GM19467 (cell line): Measurements from ENCODE around the gene UBR4.

Experiments
- ATAC-seq: cut with Tn5 transposase; IDR thresholded peaks from one replicate; pipeline ENCODE4 v1.9.1; 2021; ENCODE audit warnings: mild to moderate bottlenecking, moderate library complexity; ENCODE audit not compliant: unreplicated experiment

The UBR4 gene

DNA sequence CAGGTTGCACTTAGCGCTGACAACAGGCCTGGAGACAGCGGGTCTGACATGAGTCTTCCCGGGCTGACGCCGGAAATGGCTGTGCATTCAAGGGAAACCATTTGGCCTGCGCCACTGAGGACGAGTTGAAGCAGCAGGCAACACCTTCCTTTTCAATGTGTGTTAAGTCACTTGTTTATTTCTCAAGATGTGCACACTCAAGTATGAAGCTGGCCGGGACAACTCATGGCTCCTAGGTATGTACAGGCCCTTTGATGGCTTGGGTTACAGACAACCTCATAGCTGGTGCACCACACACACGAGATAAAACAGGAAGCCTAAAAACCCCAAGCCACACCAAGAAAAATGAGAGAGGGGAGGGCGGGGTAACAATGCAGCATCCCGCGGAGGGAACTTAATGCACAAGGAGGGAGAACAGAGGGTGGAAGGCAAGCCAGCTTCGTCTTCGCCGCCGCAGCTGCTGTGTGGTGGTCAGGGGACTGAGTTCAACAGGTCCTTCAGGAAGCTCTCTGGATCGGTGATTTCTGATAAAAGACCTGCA, 135.6 kb downstream of the UBR4 start:
- no peak for ATAC-seq

DNA sequence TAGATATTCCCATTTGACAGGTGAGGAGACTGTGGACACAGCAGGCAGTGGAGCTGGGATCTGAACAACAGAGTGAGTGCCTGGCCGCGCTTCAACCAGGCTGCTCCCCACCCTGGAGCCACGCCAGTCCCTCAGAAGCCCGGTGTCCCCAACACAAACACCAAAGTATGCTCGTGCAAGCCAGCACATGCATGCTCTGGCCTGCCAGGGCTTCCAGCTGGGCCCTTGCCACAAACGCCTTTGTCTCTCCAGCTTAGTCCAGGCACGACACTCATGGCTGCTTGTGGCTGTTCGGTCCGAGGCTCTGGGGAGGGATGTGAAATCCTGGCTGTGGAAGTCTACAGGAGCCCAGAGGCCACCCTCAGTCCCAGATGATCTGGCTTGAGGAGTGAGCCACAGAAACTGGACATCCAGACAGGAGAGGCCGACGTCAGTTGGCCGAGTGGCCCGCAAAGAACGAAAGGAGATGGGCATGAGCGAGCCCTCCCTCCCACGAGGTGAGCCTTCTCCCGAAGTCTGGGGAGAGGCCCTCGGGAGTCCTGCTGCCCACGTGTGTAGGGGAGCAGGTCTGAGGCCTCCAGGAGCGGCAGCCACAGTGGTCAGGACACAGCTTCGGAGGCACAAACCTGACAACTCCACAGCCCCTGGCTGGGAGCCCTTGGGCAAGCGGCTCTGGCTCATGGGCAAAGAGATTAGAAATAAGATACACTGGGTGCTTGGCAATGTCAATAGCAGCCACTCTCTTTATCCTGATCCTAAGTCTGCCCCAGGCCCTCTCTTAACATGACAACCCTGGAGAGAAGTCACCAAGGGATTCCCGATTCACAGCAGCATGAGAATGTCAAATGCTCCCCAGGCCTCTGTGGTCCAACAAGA, 136.5 kb downstream of the UBR4 start:
- no peak for ATAC-seq

DNA sequence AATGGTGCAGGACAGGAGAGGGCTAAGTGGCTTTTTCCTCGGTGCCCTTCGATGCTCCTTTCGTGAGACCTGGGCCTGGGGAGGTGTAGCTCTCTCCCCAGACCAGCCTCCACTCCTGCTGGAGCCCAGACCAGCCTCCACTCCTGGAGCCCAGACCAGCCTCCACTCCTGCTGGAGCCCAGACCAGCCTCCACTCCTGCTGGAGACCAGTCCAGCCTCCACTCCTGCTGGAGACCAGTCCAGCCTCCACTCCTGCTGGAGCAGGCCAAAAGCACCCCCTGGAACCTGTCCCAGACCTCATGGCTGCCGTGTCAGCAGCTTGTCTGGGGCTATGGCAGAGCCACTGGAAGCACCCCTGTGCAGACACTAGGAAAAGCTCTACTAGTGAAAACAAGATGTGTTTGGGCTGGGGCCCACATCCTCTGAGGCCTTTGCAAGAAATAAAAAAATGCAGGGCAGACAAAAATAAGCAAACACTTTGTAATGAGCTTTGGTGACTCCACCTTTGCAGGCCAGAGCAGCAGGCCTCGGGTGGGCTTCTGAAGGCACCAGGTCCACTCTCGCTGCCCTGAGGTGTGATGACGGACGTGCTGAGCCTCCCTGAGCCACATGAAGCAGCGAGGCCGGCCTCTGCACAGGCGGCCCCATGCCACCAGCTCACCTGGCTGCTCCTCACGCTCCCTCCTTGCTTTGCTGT, 137.6 kb downstream of the UBR4 start:
- ATAC-seq, result no peak

DNA sequence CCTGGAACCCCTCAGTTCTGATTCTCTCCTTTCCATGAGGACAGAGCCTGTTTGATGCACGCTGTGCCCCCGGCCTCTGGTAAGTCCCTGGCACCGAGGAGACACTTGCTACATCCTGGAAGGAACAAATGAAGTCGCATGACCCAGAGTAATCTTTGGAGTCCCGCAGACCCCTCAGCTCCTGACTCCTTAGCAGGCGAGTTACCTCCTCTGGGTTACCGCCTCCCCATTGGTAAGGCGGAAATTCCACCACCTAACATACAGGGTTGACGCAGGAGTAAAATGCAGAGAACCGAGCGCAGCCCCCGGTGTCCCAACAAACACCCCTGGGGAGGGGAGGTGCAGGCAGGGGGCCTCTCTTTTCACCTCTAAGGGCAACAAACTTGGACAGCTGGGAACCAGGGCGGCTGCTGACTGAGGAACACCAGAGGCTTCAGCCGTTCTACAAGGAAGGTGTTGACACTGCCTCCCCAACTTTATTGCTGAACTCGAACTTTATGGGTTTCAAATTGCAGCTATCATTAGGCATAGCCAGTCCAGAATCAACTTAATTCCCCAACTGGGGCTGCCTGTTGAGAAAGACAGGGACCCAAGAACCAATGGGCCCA, 138.3 kb downstream of the UBR4 start:
- ATAC-seq, result no peak

DNA sequence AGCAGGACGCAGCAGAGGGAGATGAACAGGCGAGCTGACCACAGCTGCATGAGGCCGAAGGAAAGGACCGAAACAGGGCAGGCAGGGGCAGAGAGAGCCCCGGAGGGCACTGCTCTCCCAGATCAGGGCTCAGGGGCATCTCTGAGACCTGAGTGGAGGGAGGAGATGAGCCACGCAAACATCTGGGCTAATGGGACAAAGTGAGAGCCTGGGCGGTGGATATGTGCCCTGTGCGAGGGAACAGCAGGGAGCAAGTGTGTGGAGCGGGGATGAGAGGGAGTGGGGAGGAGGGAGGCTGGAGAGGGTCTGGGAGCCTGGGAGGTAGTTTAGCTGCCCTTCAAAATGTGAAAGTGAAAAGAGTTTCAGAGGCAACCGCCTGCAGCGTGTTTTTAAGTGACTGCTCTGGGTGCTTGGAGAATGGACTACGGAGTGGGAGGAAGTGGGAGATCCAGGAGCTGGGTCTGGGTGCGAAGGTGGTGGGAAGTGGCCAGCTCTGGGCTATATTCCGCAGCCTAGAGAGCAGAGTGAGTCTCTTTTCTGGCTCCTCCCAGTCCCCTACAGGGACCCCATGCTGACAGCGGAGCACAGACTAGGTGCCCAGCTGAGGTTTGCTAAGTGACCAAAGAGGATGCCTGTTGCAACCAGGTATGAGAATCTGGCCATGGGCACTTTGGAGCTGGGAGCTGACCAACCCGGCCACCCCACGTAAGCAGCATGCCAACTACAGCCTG, 139.0 kb downstream of the UBR4 start:
- ATAC-seq, result no peak

DNA sequence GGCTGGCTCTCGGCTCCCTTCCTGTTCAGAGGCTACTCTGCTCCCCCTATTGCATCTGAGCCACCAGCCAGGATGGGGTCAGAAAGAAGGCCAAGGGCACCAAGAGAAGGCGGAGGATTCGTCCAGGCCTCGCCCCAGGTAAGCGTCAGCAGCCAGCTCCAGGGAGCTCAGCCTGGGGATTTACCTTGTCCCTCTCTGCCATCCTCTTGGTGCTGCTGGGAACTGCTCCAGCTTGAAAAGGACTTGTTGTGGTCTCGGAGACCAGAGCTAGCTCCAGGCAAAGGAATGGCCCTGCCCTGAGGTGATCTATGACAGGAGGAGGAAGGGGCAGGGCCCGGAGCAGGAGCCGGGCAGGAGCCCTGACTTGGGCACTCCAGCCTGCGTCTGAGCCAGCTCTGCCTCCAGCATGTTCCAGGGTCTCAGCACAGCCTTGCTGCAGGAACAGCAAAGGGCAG, 139.8 kb downstream of the UBR4 start:
- no peak for ATAC-seq

DNA sequence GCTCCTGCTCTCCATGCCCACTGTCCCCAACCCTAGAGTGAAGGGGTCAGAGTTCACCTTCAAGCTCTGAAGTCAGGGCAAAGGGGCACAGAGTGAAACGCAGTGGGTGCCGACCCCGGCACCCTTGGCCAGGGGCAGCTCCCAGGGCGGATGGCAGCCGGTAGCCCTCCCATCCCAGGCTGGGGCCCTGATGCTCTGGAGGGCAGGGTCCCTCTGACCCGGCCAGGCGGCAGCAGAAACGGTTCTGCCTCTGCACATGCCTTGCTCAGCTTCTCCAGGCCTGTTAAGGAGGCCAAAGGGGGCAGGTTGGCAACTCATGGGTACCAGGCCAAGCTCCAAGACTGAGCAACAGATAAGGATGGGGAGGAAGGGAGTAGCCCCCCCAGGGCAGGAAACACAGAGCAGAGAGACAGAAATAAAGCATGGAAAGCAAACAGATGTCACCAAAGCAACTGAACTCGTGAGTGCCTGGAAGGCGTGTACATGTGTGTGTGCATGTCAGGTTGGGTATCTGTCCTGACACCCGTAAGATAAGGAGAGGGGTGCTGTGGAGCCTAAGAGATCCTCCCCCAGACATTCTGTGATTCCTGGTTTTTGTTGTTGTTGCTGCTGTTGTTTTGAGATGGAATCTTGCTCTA, 141.3 kb downstream of the UBR4 start:
- no peak for ATAC-seq

DNA sequence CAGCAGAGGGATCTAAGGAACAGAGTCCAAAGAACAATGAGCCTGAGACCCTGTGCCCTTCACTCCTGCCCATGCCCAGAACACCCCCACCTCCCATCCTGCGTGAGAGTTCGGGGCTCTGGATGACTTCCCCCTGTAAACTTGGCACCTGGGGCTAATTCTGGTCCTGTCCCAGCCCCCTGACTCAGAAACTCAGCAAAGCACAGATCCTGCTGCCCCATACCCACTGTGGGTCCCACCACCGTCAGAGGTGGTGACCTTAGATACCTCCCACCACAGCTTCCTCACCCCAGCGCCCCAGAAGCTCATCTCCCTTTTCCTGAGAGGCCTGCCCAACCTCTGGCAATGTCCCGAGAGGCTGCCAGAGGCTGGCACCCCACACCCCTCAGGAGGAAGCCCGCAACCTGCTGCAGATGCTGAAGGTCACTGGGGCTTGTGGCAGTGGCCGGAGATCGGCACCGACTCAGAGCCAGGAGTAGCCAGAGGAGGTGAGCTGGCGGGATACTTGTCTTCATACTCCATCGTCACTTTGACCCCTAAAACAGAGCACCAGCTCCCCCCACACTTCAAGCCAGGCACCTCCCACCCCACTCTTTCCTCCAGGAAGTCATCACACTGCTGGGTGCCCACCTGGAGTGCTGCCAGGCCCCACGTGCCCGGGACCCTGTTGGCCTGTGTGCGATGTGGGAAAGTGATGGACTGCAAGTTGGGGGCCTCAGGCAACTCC, 142.0 kb downstream of the UBR4 start:
- no peak for ATAC-seq

DNA sequence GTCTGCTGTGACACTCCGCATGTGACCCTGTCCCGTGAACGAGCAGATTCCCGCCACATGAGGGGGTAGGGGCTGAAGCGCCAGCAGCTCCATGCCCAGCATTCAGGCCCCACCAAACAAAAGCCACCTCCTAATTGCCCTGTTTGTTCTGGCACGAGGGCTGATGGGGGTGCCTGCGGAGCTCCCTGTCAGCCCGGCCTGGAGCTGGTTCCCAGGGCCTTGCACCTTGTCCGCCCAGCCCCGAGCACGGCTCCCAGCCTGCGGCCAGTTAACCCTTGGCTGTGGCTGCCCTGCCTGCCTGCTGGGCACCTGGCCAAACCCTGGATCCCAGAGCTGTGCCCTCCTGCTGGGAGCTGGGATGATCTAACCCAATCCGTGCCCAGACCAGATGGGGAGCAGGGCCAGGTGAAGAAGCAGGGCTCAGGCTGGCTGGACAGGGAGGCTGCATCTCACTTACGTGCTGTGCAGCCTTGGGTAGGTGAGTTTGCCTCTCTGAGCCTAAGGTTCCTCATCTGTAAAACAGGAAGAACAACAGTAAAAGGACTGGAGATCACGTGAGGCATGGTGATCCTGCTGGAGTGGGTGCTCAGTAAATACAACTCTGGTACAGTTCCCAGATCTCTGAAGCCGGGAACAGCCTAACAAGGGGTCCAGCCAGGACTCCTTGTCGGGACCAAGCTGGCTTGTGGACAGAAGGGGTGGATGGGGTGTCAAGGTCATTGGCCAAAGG, 142.7 kb downstream of the UBR4 start:
- ATAC-seq, result no peak

DNA sequence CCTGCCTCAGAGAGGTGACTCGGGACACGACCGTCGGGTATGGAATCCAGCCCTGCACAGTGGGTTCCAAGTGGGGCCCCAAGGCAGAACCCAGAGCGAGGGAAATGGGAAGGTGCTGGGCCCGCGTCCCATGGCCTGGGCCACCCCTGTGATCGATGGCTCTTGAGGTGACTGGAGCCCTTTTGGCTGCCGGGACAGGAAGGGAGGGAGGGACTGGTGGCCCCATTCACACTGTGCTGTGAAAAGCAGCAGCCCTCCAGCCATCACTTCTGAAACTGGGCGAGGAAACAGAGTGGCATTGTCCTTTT, 143.2 kb downstream of the UBR4 start:
- no peak for ATAC-seq

DNA sequence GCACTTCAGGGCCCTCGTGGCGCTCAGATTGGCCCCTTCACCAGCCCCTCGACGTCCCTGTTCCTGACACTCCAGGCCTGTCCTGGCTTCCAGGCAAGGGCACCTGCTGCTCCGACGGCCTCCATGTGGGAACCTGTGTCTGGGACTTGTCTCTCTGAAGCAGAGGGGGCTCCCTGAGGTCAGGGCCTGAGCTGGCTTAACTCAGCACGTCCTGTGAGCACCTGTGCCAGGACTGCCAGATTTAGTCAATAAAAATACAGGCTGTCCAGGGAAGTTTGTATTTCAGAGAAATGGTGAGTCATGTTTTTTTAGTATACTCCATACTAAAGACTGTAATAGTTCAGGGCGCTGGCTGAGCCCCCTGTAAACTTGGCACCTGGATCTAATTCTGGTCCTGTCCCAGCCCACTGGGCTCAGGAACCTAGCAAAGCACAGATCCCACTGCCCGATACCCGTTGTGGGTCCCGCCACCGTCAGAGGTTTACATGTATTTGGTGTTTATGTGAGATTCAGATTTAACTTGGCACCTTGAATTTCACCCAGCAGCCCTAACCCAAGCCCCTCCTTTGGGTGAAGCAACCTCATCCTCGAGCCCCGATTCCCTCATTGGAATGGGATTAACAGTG, 143.7 kb downstream of the UBR4 start:
- no peak for ATAC-seq

DNA sequence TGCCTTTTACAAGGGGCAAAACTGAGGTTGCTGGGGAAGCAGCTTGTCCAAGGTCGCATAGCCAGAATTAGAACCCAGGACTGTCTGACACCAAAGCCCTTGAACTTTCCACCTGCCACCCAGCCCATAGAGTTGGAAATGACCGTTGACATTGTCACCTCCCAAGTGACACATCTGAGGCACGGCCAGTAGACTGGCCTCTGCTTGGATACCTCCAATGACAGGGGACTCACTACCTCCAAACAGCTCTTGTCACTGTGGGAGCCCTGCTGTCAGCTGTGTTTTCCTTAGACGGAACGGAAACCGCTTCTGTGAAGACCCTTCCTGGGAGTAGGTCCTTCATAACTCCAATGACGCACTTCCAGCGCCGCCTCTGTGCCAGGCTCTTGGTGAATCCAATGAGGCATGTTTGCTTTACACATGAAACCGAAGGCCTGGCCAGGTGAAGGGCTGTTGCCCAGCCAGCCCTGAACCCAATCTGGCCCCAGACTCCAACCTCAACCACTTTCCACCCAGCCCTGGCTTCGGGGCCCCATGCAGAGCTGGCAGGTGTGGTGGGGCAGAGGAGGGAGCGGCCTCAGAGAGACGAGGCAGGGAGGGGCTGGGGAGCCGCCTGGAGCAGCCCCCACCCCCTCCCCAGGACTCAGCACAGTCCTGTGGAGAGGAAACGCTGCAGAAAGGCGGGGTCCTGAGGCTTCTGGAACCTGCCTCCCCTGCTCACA, 144.4 kb downstream of the UBR4 start:
- ATAC-seq, result no peak

DNA sequence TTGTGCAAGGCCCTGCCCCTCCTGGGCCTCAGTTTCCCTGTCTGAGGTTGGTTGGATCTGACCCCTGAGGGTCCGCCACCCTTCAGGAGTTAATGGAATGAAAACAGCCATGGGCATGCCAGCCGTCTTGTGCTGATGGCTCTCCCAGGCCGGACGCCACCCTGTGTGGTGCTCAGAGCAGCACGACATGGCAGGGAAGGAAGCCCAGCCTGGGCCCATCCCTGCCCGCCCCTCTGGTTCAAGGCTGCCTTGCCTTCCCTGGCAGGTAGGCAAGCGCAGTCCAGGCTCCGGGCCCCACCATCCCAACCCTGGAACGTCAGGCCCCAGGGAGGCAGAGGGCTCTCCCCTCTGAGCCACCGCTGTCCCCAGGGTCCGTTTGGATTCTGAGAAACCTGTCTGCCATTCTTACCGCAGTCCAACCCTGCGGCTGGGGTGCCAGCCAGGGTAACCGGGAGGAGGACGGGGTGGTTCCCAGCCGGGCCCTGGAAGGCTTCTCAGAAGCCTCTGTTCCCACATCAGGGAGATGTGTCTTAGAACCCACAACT, 145.1 kb downstream of the UBR4 start:
- no peak for ATAC-seq

DNA sequence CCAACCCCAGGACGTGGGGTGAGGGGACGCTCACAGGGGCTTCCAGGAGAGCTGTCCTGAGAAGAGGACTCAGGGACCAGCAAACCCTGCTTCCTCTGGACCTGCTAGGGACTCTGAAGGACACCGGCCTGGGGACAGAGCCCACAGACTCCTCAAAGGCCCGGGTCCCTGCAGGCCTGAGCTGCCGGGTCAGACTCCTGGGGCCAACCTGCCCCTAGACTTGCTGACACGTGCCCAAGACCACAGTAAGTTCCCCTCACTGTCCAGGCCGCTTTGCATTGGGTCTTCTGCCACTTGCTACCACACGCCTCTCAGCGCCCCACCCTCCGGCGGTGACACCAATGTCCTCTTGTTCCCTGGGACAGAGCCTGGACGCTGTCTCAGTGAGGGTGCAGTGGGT, 146.9 kb downstream of the UBR4 start:
- no peak for ATAC-seq

DNA sequence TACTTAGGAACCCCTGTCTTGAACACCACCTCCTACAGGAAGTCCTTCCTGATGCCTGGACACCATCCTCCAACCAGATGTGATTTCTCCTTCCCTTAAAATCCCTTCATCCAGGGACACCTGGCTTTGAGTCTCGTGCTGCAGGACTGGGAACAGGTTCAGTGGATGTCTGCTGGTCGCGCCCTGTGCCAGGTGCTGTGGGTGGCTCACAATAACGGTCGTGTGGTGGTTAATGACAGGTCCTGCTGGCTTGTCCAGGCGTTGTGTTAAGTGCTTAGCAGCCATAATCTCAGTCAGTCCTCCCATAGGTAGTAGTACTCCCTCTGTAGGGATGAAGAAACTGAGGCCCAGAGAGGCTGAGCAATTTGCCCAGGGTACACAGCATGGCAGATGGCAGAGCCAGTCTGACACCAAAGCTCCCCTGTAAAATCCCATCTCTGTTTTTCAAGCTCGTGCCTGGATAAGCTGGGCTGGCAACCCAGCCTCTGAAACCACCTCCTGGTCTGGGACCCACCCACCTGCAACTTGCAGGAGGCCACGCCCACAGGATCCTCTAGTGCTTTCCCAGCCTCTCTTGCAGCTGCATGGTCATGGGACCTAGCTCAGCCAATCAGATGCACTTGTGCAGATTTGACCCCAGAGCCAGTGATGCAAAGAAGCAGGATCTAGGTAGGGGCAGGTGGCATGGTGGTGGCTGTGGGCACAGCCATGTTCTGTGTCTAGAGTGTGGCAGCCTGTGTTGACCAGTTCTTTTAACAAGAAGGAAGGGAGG, 147.6 kb downstream of the UBR4 start:
- no peak for ATAC-seq

DNA sequence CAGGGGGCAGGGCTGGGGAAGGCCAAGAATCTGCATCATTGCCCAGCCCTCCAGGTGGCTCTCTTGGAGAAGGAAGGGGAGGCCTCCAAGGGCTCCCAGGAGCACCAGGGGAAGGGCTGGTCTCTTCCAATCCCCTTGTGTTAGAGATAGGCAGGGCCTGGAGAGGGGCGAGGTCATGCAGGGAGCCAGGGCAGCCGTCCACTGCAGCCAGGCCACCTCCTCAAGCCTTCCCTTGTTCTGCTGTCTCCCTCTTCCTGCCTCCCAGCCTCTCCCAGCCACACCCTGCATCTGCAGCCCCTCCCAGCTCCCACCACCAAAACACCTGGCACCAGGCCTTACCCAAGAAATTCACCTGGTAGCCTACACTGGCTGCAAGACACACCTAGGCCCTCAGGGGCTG, 148.3 kb downstream of the UBR4 start:
- ATAC-seq, result no peak

DNA sequence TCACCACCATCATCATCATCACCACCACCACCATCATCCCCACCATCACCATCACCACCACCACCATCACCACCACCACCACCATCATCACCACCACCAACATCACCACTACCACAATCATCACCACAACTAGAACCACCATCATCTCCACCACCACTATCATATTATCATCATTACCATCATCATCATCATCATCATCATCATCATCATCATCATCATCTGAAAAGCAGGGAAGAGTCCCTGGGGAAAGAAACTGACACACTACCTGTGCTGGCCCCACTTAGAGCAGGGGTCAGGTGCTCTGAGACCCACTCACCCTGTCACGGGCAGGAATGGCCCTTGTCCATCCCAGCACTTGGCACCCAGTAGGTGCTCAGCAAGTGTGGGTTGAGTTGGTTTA, 148.7 kb downstream of the UBR4 start:
- no peak for ATAC-seq
